DND-41 (cell line): ENCODE measurements around the gene SCRN2.

Experiments used
- CTCF ChIP-seq: IDR thresholded peaks from 2 replicates; pipeline ENCODE4 v1.5.1; 2012; ENCODE audit warnings: borderline replicate concordance, low read length, moderate library complexity, mild to moderate bottlenecking; ENCODE audit not compliant: poor library complexity, severe bottlenecking; ENCODE audit errors: extremely low read depth
- EZH2 ChIP-seq: IDR thresholded peaks from 3 replicates; pipeline ENCODE4 v1.6.1; 2012; ENCODE audit warnings: borderline replicate concordance, low read depth, mild to moderate bottlenecking, moderate library complexity, low read length, inconsistent platforms; ENCODE audit not compliant: severe bottlenecking

GRCh38 chr17:47879028-47879585 lies 38.0 kb upstream of the SCRN2 start:
- TF ChIP-seq CTCF, result no peak
- no peak for TF ChIP-seq EZH2
